ENCODE results near the gene DGLUCY. TPM values are rescaled to one million over a fixed set of nuclear protein-coding genes. Genes with fewer than 3 reads are reported as not detected.

Gene DGLUCY
- total and polyA plus RNA-seq, 9 donors: 17.9 to 73.3 (median 39.3) TPM

- Histone ChIP-seq H3K9me3 (no peaks in the 10 kb centered on the region), H3K4me1 (ENCODE audit: insufficient read depth) (peaks cover 7% of the 10 kb centered on the region), H3K36me3 (no peaks in the 10 kb centered on the region), H3K27ac (no peak overlapping the region), H3K4me3 (no peak overlapping the region), H3K27me3 (no peaks in the 10 kb centered on the region)
- intact Hi-C loops (cut with DNase I): no loop called here
- DNase-seq: no peak
- WGBS, 3 donors: 25 to 59% (median 29%) methylated on average over 2 of the region's 2 CpGs
- TF ChIP-seq CTCF (IDR thresholded peaks at IDR 0.05): no peak
- no peak for TF ChIP-seq POLR2A (IDR thresholded peaks at IDR 0.05)
- no peak for TF ChIP-seq EP300 (IDR thresholded peaks at IDR 0.05)
Measured at GRCh38 chr14:91158091-91158790, 44.4 kb downstream of the DGLUCY start.

GRCh38 chr14:91159182-91159581 is 45.3 kb downstream of the DGLUCY start:
- Histone ChIP-seq H3K36me3 (no peaks in the 10 kb centered on the region), H3K4me3 (no peak overlapping the region), H3K4me1 (ENCODE audit: insufficient read depth) (peaks cover 7% of the 10 kb centered on the region), H3K27me3 (no peaks in the 10 kb centered on the region), H3K9me3 (no peaks in the 10 kb centered on the region), H3K27ac (no peak overlapping the region)
- TF ChIP-seq EP300 (IDR thresholded peaks at IDR 0.05) (no peak), CTCF (IDR thresholded peaks at IDR 0.05) (no peak), POLR2A (IDR thresholded peaks at IDR 0.05) (no peak)
- intact Hi-C loops (cut with DNase I): no loop called here
- DNase-seq: no peak
- 97 to 98% (median 97%) methylated on average over 6 of the region's 6 CpGs for WGBS, 3 donors

- Histone ChIP-seq H3K36me3 (no peaks in the 10 kb centered on the region), H3K9me3 (no peaks in the 10 kb centered on the region), H3K27ac (no peak overlapping the region), H3K4me1 (ENCODE audit: insufficient read depth) (peaks cover 6% of the 10 kb centered on the region), H3K4me3 (no peak overlapping the region), H3K27me3 (no peaks in the 10 kb centered on the region)
- TF ChIP-seq CTCF (IDR thresholded peaks at IDR 0.05): no peak
- no peak for TF ChIP-seq EP300 (IDR thresholded peaks at IDR 0.05)
- TF ChIP-seq POLR2A (IDR thresholded peaks at IDR 0.05): no peak
- intact Hi-C loops (cut with DNase I): loop anchor here in 1 of 4 donors (10.0 kb wide), 1 partner anchor 95 kb away; the partner anchor contains the start of gene RPS6KA5
- no peak for DNase-seq
- 87 to 89% (median 88%) methylated on average over 6 of the region's 6 CpGs for WGBS, 3 donors
Measured at GRCh38 chr14:91159906-91160305, 46.0 kb downstream of the DGLUCY start.

- intact Hi-C loops (cut with DNase I): loop anchor here in 1 of 4 donors (10.0 kb wide), 1 partner anchor 99 kb away; the partner anchor contains the start of gene RPS6KA5
- H3K27ac ChIP-seq: no peak overlapping the region
- H3K36me3 ChIP-seq: no peaks in the 10 kb centered on the region
- H3K4me1 ChIP-seq (ENCODE audit: insufficient read depth): no peaks in the 10 kb centered on the region
- no peaks in the 10 kb centered on the region for H3K9me3 ChIP-seq
- 42 to 70% (median 62%) methylated on average over 14 of the region's 14 CpGs for WGBS, 3 donors
- TF ChIP-seq CTCF (IDR thresholded peaks at IDR 0.05): no peak
- TF ChIP-seq POLR2A (IDR thresholded peaks at IDR 0.05): no peak
- no peak for TF ChIP-seq EP300 (IDR thresholded peaks at IDR 0.05)
- H3K4me3 ChIP-seq: no peak overlapping the region
- no peaks in the 10 kb centered on the region for H3K27me3 ChIP-seq
- DNase-seq: no peak
Measured at GRCh38 chr14:91163316-91163715, 49.4 kb downstream of the DGLUCY start.

Data from ovary (tissue), 9 donors.